ENCODE results near the gene TRIM36. TPM values are rescaled to one million over a fixed set of nuclear protein-coding genes. Genes with fewer than 3 reads are reported as not detected.
A peak's percentile ranks its signal among the peaks of the same experiment; 100 is the strongest.

The TRIM36 gene
- total and polyA plus RNA-seq, 2 of the 8 experiments (the other 6 are each of a cell fraction or from before 2014, with no cell fraction given): 8.5 to 14.1 TPM

- H3K14ac ChIP-seq (ENCODE audit: insufficient read length): no peak overlapping the region
- H3K23me2 ChIP-seq (ENCODE audit: low read depth, low read length): peaks cover 12% of the 10 kb centered on the region; the same call in 1 of the 2 replicates
- no peak overlapping the region for H4K91ac ChIP-seq (replicated peaks; ENCODE audit: insufficient read length, low read length)
- no peak overlapping the region for H2BK20ac ChIP-seq (ENCODE audit: low read length)
- DNase-seq (ENCODE audit: low read depth in 1 of 2, low spot score in 2 of 2) (no peak), FAIRE-seq (no peak)
- POLR2A ChIA-PET (ENCODE audit: partially characterized antibody): interaction anchor here (1.1 to 3.0 kb wide), 3 partner anchors 8 to 14 kb away, joined by 3 to 13 read pairs (median 8); partner anchors contain the start of gene TRIM36
- H3K4me3 ChIP-seq (ENCODE audit: extremely low read depth in 1 of 4, insufficient read depth in 2 of 4, low read depth in 3 of 4, low read length in 4 of 4): peak overlapping the region; percentile 38 to 67 (median 54); a peak in 6 of 8 replicates
- H3K9ac ChIP-seq (replicated peaks in 1 of 4; ENCODE audit: extremely low read depth in 1 of 4, low read depth in 3 of 4, low read length in 3 of 4): no peak overlapping the region
- H3K27me3 ChIP-seq (replicated peaks in 1 of 4; ENCODE audit: control insufficient read depth in 3 of 4, extremely low read depth in 1 of 4, insufficient read depth in 3 of 4, low read length in 3 of 4): peaks cover 25 to 55% (median 51%) of the 10 kb centered on the region in 4 experiments
- TF ChIP-seq, protein P1, sequence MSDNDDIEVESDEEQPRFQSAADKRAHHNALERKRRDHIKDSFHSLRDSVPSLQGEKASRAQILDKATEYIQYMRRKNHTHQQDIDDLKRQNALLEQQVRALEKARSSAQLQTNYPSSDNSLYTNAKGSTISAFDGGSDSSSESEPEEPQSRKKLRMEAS (IDR thresholded peaks at IDR 0.05): peak; percentile 77
- no peak for TF ChIP-seq GABPA (IDR thresholded peaks at IDR 0.05; ENCODE audit: borderline replicate concordance, insufficient read depth, low read length)
- TF ChIP-seq SP4 (IDR thresholded peaks at IDR 0.05; ENCODE audit: low read length): no peak
- TF ChIP-seq JUND (IDR thresholded peaks at IDR 0.05; ENCODE audit: low read length): no peak
- peak; percentile 97 for TF ChIP-seq E2F6 (IDR thresholded peaks at IDR 0.05)
- no peak overlapping the region for H3K56ac ChIP-seq (replicated peaks; ENCODE audit: insufficient read length, low read depth, low read length)
- H3K4ac ChIP-seq (replicated peaks; ENCODE audit: insufficient read length, low read depth, low read length): no peak overlapping the region
- no peaks in the 10 kb centered on the region for H3K9me3 ChIP-seq (ENCODE audit: insufficient read depth in 2 of 2, low read depth in 1 of 2, low read length in 1 of 2)
- H2BK15ac ChIP-seq (ENCODE audit: low read length): no peak overlapping the region
- CTCF ChIA-PET (ENCODE audit: partially characterized antibody): interaction anchor here (0.9 to 3.7 kb wide), 8 partner anchors 8 to 104 kb away, joined by 3 to 16 read pairs (median 5); partner anchors contain the start of gene TRIM36
- H4K20me1 ChIP-seq (replicated peaks in 1 of 2; ENCODE audit: control insufficient read depth in 1 of 2, insufficient read depth in 2 of 2, low read length in 2 of 2): no peaks in the 10 kb centered on the region
- H4K8ac ChIP-seq (ENCODE audit: extremely low read depth, insufficient read depth, low read length): no peak overlapping the region; the same call in 1 of the 2 replicates
- H2AFZ ChIP-seq (ENCODE audit: low read length): peak overlapping the region; percentile 86; the same call in 1 of the 2 replicates
- H3K79me1 ChIP-seq (ENCODE audit: low read depth, low read length): no peaks in the 10 kb centered on the region
- 0 out of 2 replicates have a peak overlapping the region, but pooled peaks have one; percentile 30 for H2BK12ac ChIP-seq (ENCODE audit: low read depth, low read length)
- no peak overlapping the region for H3K27ac ChIP-seq (ENCODE audit: low read depth, low read length)
- H3K18ac ChIP-seq (ENCODE audit: extremely low read depth, low read length): no peak overlapping the region
- H3K23ac ChIP-seq (ENCODE audit: insufficient read length): no peak overlapping the region
- H3K4me1 ChIP-seq (replicated peaks in 1 of 4; ENCODE audit: control insufficient read depth in 3 of 4, insufficient read depth in 4 of 4, low read length in 3 of 4): peaks cover 0 to 4% (median 2%) of the 10 kb centered on the region in 4 experiments; a peak in 5 of 7 replicates
- H3K4me2 ChIP-seq (ENCODE audit: insufficient read depth in 1 of 2, low read depth in 2 of 2, low read length in 2 of 2): peak overlapping the region; percentile 81 to 91
- no peaks in the 10 kb centered on the region for H3K79me2 ChIP-seq (ENCODE audit: control insufficient read depth in 1 of 2, insufficient read depth in 2 of 2, low read length in 2 of 2)
- 20% methylated on average over 29 of the region's 30 CpGs; no CpG with 5 or more reads in 1 of the 2 experiments for WGBS, 2 experiments (ENCODE audit: extremely low coverage in 1 of 2, insufficient coverage in 1 of 2, insufficient read length in 1 of 2, insufficient replicate concordance in 2 of 2, low coverage in 1 of 2, low lambda C conversion rate in 2 of 2, missing lambda C conversion rate in 1 of 2)
- H3K36me3 ChIP-seq (ENCODE audit: control insufficient read depth in 2 of 4, insufficient read depth in 4 of 4, low read length in 3 of 4): no peaks in the 10 kb centered on the region
- H2BK120ac ChIP-seq (replicated peaks; ENCODE audit: low read depth, low read length): no peak overlapping the region
- H2BK5ac ChIP-seq (ENCODE audit: low read depth, low read length): no peak overlapping the region
- no peak overlapping the region for H4K5ac ChIP-seq (ENCODE audit: insufficient read length, low read depth, low read length)
- no peak overlapping the region for H2AK5ac ChIP-seq (ENCODE audit: low read depth, low read length)
Observed at GRCh38 chr5:115179030-115179393, 9.3 kb upstream of the TRIM36 start.
